HT1080 (cell line): Measurements from ENCODE around the gene JPT1. TPM values are rescaled to one million over a fixed set of nuclear protein-coding genes. Genes with fewer than 3 reads are reported as not detected.

Source experiments
- small RNA-seq: library from RNA; depleted of rRNA; stranded (forward); fragments of <200 nt; gene quantifications from one replicate; pipeline ENCODE3, GENCODE V24; 2014
- total RNA-seq: library from RNA; depleted of rRNA; stranded (reverse); fragments of >200 nt; shearing (Covaris generic); gene quantifications from 2 replicates; pipeline ENCODE4 v1.2.3, GENCODE V29; 2014; rRNA removed

Gene JPT1
- total RNA-seq, 1 experiment from 2014 or later: 260 TPM

Small RNA genes lying within 50 kb of the gene (small RNA-seq; reads per million reads assigned to genes)
- not detected for gene RF00019

Other genes with a start within 250 kb of the JPT1 start
- not detected in 2 replicates for gene USH1G, start 231.3 kb downstream of the JPT1 start, total RNA-seq
- not detected in 2 replicates for gene OTOP2, start 230.2 kb downstream of the JPT1 start, total RNA-seq
- not detected in 2 replicates for gene OTOP3, start 218.6 kb downstream of the JPT1 start, total RNA-seq
- gene HID1, start 181.8 kb downstream of the JPT1 start, total RNA-seq: 0.13 and 1.8 TPM in 2 replicates
- gene CDR2L, start 166.9 kb downstream of the JPT1 start, total RNA-seq: 3.6 and 3.8 TPM in 2 replicates
- gene MRPL58, start 141.8 kb downstream of the JPT1 start, total RNA-seq: 110 and 114 TPM in 2 replicates
- 259 and 270 TPM in 2 replicates for gene ATP5PD, start 107.5 kb downstream of the JPT1 start, total RNA-seq
- gene KCTD2, start 107.3 kb downstream of the JPT1 start, total RNA-seq: 17.2 and 18.6 TPM in 2 replicates
- not detected in 2 replicates for gene SLC16A5, start 66.6 kb downstream of the JPT1 start, total RNA-seq
- gene ARMC7, start 44.5 kb downstream of the JPT1 start, total RNA-seq: 8.0 and 8.2 TPM in 2 replicates
- 150 and 161 TPM in 2 replicates for gene NT5C, start 22.8 kb downstream of the JPT1 start, total RNA-seq
- 314 and 319 TPM in 2 replicates for gene SUMO2, start 28.4 kb upstream of the JPT1 start, total RNA-seq
- gene NUP85, start 51.2 kb upstream of the JPT1 start, total RNA-seq: 45.1 and 45.6 TPM in 2 replicates
- gene GGA3, start 107.1 kb upstream of the JPT1 start, total RNA-seq: 14.9 and 15.4 TPM in 2 replicates
- gene MRPS7, start 107.4 kb upstream of the JPT1 start, total RNA-seq: 123 and 139 TPM in 2 replicates
- gene MIF4GD, start 116.7 kb upstream of the JPT1 start, total RNA-seq: 13.1 and 20.7 TPM in 2 replicates
- gene SLC25A19, start 134.9 kb upstream of the JPT1 start, total RNA-seq: 31.1 and 32.0 TPM in 2 replicates